Measurements from ENCODE around the gene LCNL1.
"Not testable (repeated sequence)": the region's sequence is repeated elsewhere in the genome, so short reads cannot be mapped to it uniquely, and the experiment has no call there.

The LCNL1 gene

GRCh38 chr9:137028263-137029057 lies 45.7 kb downstream of the LCNL1 start:
- DNase-seq = peak; percentile 64

- DNase-seq = peak; percentile 70
These were observed 46.5 kb downstream of the LCNL1 start for GRCh38 chr9:137029058-137029936.

- DNase-seq = no peak
These were observed 47.2 kb downstream of the LCNL1 start for GRCh38 chr9:137030006-137030405.

- DNase-seq = peak; percentile 25
These were observed 48.0 kb downstream of the LCNL1 start for GRCh38 chr9:137030538-137031527.

- no peak for DNase-seq
These were observed 49.3 kb downstream of the LCNL1 start, which contains the start of gene FUT7 for GRCh38 chr9:137031904-137032640. FUT7 (minus strand) TSS chr9:137032088; CDS start chr9:137031991, 97 bp downstream.

GRCh38 chr9:137032858-137033257 lies 50.1 kb downstream of the LCNL1 start:
- no peak for DNase-seq

- not testable (repeated sequence) for DNase-seq
These were observed 50.7 kb downstream of the LCNL1 start for GRCh38 chr9:137033481-137033880.

- DNase-seq = no peak
These were observed 51.4 kb downstream of the LCNL1 start for GRCh38 chr9:137034039-137034708.

GRCh38 chr9:137034709-137035506 lies 52.1 kb downstream of the LCNL1 start:
- DNase-seq = peak; percentile 84
